Measurements from ENCODE around the gene FADS1.

FADS1 gene

GRCh38 chr11:61820174-61820573, 3.4 kb upstream of the FADS1 start:
- no peak for DNase-seq

- DNase-seq = no peak
Measured at GRCh38 chr11:61817471-61818202, 834 bp upstream of the FADS1 start.

- DNase-seq = peak; percentile 78
Measured at GRCh38 chr11:61815790-61816735, 740 bp downstream of the FADS1 start.

- peak; percentile 80 for DNase-seq
Measured at GRCh38 chr11:61814958-61815789, 1.6 kb downstream of the FADS1 start.

- peak; percentile 11 for DNase-seq
Measured at GRCh38 chr11:61814247-61814957, 2.4 kb downstream of the FADS1 start.

GRCh38 chr11:61812736-61813411, 3.9 kb downstream of the FADS1 start:
- DNase-seq = no peak

- no peak for DNase-seq
Measured at GRCh38 chr11:61811831-61812230, 5.0 kb downstream of the FADS1 start.

- DNase-seq = no peak
Measured at GRCh38 chr11:61810671-61811175, 6.1 kb downstream of the FADS1 start.

- no peak for DNase-seq
Measured at GRCh38 chr11:61806785-61807184, 10.0 kb downstream of the FADS1 start.

- DNase-seq = no peak
Measured at GRCh38 chr11:61805146-61805545, 11.7 kb downstream of the FADS1 start.

- DNase-seq = no peak
Measured at GRCh38 chr11:61803889-61804647, 12.7 kb downstream of the FADS1 start.

- DNase-seq = no peak
Measured at GRCh38 chr11:61802605-61803004, 14.2 kb downstream of the FADS1 start.

GRCh38 chr11:61800331-61801281, 16.2 kb downstream of the FADS1 start:
- DNase-seq = no peak

GRCh38 chr11:61799665-61800284, 17.0 kb downstream of the FADS1 start:
- no peak for DNase-seq

- peak; percentile 83 for DNase-seq
Measured at GRCh38 chr11:61797263-61797944, 19.4 kb downstream of the FADS1 start.

GRCh38 chr11:61795876-61796526, 20.8 kb downstream of the FADS1 start:
- DNase-seq = no peak

- DNase-seq = no peak
Measured at GRCh38 chr11:61795459-61795858, 21.3 kb downstream of the FADS1 start.

GRCh38 chr11:61794579-61794978, 22.2 kb downstream of the FADS1 start:
- DNase-seq = no peak

Measured in CD4-positive, alpha-beta T cell treated with Interleukin-6 for 4 hours (primary cell).